GM10847 (cell line): Measurements from ENCODE around the gene MBP.

Source experiments
- POLR2A ChIP-seq: IDR thresholded peaks from 2 replicates; pipeline ENCODE4 v1.6.1; 2011; ENCODE audit not compliant: insufficient read length; ENCODE audit errors: extremely low read depth

The MBP gene

GRCh38 chr18:77023102-77023782 is 109.3 kb downstream of the MBP start:
- TF ChIP-seq POLR2A = no peak

GRCh38 chr18:77022556-77022955 is 110.0 kb downstream of the MBP start:
- no peak for TF ChIP-seq POLR2A

GRCh38 chr18:77022116-77022515 is 110.5 kb downstream of the MBP start:
- TF ChIP-seq POLR2A = no peak

- TF ChIP-seq POLR2A = no peak
Observed at GRCh38 chr18:77021075-77021474, 111.5 kb downstream of the MBP start.

GRCh38 chr18:77020561-77020960 is 112.0 kb downstream of the MBP start:
- TF ChIP-seq POLR2A = no peak

GRCh38 chr18:77019641-77020040 is 112.9 kb downstream of the MBP start:
- no peak for TF ChIP-seq POLR2A

- no peak for TF ChIP-seq POLR2A
Observed at GRCh38 chr18:77017355-77017754, 115.2 kb downstream of the MBP start.

- TF ChIP-seq POLR2A = no peak
Observed at GRCh38 chr18:77016936-77017335, 115.6 kb downstream of the MBP start.

GRCh38 chr18:77015771-77016710 is 116.5 kb downstream of the MBP start:
- no peak for TF ChIP-seq POLR2A

GRCh38 chr18:77015169-77015568 is 117.4 kb downstream of the MBP start:
- no peak for TF ChIP-seq POLR2A

GRCh38 chr18:77014538-77014937 is 118.0 kb downstream of the MBP start:
- no peak for TF ChIP-seq POLR2A

GRCh38 chr18:77013811-77014521 is 118.6 kb downstream of the MBP start:
- TF ChIP-seq POLR2A = no peak

- TF ChIP-seq POLR2A = no peak
Observed at GRCh38 chr18:77012806-77013541, 119.6 kb downstream of the MBP start.

- TF ChIP-seq POLR2A = no peak
Observed at GRCh38 chr18:77012120-77012519, 120.5 kb downstream of the MBP start.

- TF ChIP-seq POLR2A = no peak
Observed at GRCh38 chr18:77009675-77010074, 122.9 kb downstream of the MBP start.
